GM19193 (cell line): Measurements from ENCODE around the gene RALGAPB.

Experiments
- POLR2A ChIP-seq: IDR thresholded peaks from 4 replicates; pipeline ENCODE4 v1.6.1; 2011; ENCODE audit not compliant: insufficient read depth, insufficient read length; ENCODE audit errors: extremely low read depth

Gene RALGAPB

DNA sequence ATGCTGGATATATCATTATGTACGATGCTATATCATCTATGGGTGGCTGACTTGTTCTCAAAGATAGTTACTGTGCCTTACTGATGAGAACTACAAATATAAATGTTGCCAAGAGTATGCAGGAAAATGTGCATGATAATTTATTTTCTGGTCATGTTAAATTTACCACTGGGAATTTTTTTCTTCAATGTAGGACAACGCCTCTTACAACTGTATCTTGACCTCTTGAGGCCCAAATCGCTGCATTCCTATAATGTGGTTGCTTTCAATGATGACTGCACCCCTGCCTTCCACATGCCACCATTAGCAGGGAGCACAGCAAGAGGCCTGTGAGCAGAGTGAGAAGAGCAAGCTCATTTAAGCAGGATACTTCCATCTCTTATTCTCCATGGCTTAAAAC, 5.7 kb upstream of the RALGAPB start:
- TF ChIP-seq POLR2A: no peak

DNA sequence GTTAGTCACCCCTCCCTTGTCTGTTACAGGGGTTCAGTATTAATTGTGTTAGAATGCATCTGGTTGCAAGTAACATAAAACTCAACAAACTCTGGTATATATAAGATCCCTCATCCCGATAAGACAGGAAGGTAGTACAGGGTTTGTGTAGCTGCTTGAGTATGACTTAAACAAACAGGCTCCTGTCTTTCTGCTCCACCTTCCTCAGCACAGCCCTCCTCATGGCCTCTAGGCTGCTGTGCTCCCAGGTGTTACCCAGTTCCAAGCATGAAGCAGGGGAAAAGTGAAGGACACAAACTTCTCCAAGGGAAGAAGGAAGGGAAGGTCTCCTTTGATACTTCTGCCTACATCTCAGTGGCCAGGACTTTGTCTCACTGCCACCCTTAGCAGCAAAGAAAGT, 1.4 kb upstream of the RALGAPB start:
- no peak for TF ChIP-seq POLR2A

DNA sequence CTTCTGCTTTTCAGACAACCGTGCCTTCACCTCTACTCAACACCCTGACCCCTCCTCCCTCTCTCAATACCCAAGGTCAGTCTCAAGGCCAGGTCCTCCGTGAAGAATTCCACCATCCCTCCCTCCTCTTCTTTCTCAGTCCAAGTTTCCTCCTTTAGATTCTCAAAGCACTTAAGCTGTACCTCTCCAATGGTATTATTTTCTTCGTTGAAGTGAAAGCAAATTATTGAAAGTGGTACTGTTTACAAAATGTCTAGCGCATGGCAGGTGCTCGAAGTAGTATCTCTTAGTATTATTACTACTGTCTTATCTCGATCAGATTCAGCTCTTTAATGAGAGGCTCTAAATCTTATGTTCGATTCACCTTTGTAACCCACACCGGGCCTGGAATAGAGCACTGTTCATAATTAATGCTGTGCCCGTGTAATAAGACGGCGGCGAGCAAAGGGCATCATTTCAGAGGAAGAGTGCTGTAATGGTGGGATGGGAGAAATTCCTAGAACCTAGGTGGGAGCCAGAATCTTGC, 593 bp upstream of the RALGAPB start:
- TF ChIP-seq POLR2A: no peak

- TF ChIP-seq POLR2A: no peak
Measured at GRCh38 chr20:38473367-38473795, 738 bp downstream of the RALGAPB start.

DNA sequence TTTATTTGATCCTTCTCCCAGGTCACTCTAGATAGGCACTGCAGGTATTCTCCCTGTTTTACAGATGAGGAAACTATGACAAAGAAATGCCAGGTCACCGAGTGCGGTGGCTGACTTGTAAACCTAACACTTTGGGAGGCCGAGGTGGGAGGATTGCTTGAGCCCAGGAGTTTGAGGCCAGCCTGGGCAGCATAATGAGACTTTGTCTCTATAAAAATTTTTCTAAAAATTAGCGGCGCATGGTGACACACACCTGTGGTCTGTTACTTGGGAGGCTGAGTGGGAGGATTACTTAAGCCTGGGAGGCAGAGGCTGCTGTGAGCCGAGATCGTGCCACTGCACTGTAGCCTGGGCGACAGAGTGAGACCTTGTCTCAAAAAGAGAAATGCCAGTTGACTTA, 5.1 kb downstream of the RALGAPB start:
- no peak for TF ChIP-seq POLR2A

- no peak for TF ChIP-seq POLR2A
Measured at GRCh38 chr20:38479596-38479995, 7.0 kb downstream of the RALGAPB start.

GRCh38 chr20:38485041-38485440, 12.4 kb downstream of the RALGAPB start:
- no peak for TF ChIP-seq POLR2A

DNA sequence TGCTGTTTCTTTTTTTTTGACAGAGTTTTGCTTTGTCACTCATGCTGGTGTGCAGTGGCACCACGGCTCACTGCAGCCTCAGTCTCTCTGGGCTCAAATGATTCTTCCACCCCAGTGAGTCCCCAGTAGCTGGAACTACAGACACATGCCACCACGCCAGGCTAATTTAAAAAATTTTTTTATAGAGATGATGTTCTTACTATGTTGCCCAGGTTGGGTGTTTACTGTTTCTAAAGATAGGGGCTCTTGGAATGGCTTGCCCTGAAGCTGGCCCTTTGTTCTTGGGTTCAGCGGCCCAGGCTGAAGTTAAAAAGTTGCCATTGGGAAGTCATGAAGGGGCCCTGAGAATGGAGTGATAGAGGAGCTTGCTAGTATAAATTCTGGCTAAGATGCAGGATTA, 16.5 kb downstream of the RALGAPB start:
- TF ChIP-seq POLR2A: no peak

- TF ChIP-seq POLR2A: no peak
Measured at GRCh38 chr20:38497246-38497935, 24.7 kb downstream of the RALGAPB start.

DNA sequence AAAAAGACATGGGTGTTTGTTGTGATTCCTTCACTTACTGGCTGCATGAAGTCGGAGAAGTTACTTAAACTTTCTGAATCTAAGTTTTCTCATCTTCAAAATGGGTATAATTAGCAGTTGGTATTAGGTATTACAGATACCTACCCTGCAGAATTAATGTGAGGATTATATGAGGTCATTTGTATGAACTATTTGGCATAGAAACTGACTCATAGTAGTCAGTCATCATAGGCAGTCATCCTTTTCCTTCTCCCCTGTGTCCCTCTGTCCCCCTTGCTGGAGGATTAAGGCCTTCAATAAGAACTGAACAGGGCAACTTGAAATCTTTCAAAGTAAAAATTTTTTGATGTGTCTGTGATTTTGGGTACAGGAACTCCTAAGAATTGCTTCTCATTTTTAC, 26.3 kb downstream of the RALGAPB start:
- no peak for TF ChIP-seq POLR2A

GRCh38 chr20:38499366-38499765, 26.7 kb downstream of the RALGAPB start:
- TF ChIP-seq POLR2A: no peak

GRCh38 chr20:38501858-38502436, 29.3 kb downstream of the RALGAPB start:
- TF ChIP-seq POLR2A: no peak

DNA sequence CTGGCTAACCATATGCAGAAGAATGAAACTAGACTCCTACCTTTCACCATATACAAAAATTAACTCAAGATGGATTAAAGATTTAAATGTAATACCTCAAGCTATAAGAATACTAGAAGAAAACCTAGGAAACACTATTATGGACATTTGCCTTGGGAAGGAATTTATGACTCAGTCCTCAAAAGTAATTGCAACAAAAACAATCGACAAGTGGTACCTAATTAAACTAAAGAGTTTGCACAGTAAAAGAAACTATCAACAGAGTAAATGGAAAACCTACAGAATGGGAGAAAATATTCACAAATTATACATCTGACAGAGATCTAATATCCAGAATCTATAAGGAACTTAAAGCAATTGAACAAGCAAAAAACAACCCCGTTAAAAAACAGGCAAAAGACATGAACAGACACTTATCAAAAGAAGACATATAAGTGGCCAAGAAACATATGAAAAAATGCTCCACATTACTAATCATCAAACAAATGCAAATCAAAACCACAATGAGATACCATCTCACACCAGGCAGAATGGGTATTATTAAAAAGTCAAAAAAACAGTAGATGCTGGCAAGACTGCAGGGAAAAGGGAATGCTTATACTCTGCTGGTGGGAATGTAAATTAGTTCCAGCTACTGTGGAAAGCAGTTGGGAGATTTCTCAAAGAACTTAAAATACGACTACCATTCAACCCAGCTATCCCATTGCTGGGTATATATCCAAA, 31.9 kb downstream of the RALGAPB start:
- no peak for TF ChIP-seq POLR2A

GRCh38 chr20:38505091-38505455, 32.4 kb downstream of the RALGAPB start:
- TF ChIP-seq POLR2A: no peak

DNA sequence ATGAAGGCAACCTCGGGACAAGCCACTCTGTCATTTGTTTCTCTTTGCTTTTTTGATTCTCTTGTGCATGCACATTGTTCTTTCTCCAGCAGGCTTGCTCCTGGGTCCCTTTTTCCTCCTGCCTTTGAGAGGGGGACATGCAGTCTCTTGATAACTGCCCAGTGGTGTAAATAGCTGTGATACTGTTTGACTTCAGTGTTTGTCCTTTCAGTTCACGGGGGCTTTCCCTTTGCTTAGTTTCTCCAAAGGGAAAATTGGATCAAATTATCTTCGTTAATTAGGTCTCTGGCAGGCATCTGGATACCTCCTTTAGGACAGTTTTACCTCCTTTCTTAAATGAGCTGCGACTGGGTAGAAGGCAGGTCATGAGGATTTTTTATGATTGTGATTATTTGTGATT, 41.5 kb downstream of the RALGAPB start:
- TF ChIP-seq POLR2A: no peak

DNA sequence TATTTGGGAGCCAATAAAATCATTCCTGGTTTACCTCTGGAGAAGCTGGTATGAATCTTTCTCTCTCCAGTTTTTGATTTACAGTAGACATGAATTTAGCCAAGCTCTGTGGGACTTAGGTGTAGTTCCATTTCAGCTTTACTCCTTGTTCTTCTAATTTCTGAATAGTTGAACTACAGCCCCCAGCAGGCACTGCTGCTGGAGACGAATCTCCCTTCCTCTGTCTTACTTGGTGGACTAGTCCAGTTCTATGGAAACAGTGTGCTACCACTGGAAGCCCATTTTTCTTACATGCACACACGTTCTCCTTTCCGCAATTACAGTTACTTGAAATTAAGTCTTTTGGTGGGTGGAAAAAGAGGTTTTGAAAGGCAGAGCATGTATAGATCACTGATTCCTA, 42.3 kb downstream of the RALGAPB start:
- no peak for TF ChIP-seq POLR2A

DNA sequence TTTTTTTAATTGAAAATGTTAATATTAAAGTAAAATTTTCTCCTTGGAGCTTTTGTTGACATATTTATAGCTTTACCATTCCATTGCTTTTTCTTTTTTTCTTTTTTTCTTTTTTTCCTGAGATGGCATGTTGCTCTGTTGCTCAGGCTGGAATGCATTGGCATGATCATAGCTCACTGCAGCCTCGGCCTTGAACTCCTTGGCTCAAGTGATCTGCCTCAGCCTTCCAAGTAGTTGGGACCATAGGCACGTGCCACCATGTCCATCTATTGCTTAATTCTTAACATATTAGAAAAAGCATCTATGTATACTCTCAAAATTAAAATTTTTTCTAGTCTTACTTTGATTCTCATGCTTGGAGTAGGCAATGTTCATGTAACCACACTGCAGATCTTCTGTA, 43.0 kb downstream of the RALGAPB start:
- TF ChIP-seq POLR2A: no peak

DNA sequence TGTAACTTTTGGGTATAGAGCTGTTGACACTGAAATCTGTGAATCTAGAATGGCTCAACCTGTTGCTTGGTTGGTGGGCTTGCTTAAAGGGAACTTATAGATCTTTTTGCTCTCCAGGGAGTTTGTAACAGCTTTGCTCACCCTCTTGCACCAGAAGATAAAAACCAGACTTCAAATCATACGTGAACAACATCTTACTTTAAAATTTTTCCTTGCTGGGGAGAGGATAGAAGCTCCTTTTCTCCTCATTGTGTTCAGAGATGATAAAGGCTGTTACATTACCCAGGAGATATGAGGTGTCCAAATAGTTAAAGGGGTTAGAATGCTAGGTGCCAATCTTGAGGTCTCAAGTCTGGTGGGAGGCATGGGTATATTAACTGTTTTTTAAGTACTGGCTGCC, 46.8 kb downstream of the RALGAPB start:
- no peak for TF ChIP-seq POLR2A
